Suprapubic skin (tissue), 4 donors: Measurements from ENCODE around the gene SLC1A5. TPM values are rescaled to one million over a fixed set of nuclear protein-coding genes. Genes with fewer than 3 reads are reported as not detected.

Experiments used
- DNase-seq, 2 donors: peaks; one replicate each; pipeline ENCODE4 v3.0.0-alpha.2; 2019; ENCODE audit warnings: low spot score in 2 of 2
- H3K27ac ChIP-seq: fragments of 200-600 bp; sonication (generic); one replicate; pipeline ENCODE4 v1.5.1; 2019
- H3K27me3 ChIP-seq: fragments of 200-600 bp; sonication (generic); one replicate; pipeline ENCODE4 v1.5.1; 2019
- H3K36me3 ChIP-seq: fragments of 200-600 bp; sonication (generic); one replicate; pipeline ENCODE4 v1.5.1; 2019
- H3K4me1 ChIP-seq: fragments of 200-600 bp; sonication (generic); one replicate; pipeline ENCODE4 v1.5.1; 2019
- H3K4me3 ChIP-seq: fragments of 200-600 bp; sonication (generic); one replicate; pipeline ENCODE4 v1.5.1; 2019; ENCODE audit warnings: mild to moderate bottlenecking
- H3K9me3 ChIP-seq: fragments of 200-600 bp; sonication (generic); one replicate; pipeline ENCODE4 v1.5.1; 2019
- EP300 ChIP-seq: sonication (generic); formaldehyde crosslinking; IDR thresholded peaks from one replicate; pipeline ENCODE4 v1.6.1; 2017; ENCODE audit warnings: antibody characterized with exemption
- POLR2A ChIP-seq, 2 donors: fragments of 450-650 bp; IDR thresholded peaks; one replicate each; pipeline ENCODE4 v1.6.1; 2017; ENCODE audit warnings: antibody characterized with exemption in 2 of 2, mild to moderate bottlenecking in 2 of 2, moderate library complexity in 2 of 2
- POLR2AphosphoS5 ChIP-seq, 3 donors: sonication (generic); formaldehyde crosslinking; IDR thresholded peaks; one replicate each; pipeline ENCODE4 v1.6.1; 2017; ENCODE audit warnings: antibody characterized with exemption in 3 of 3
- WGBS: methylation state at CpG from one replicate; pipeline ENCODE4 v1.1.5; 2018; 5-methylcytosine and 5-hydroxymethylcytosine counted together
- total RNA-seq, 4 donors: library from RNA; depleted of rRNA; stranded (reverse); fragments of >200 nt; gene quantifications; one replicate each; pipeline ENCODE4 v1.1.0, GENCODE V29; 2016
- TF ChIP-seq, protein P1 (sequence below), 2 donors: fragments of 200-600 bp in 1 of 2; fragments of 450-650 bp in 1 of 2; sonication (generic) in 1 of 2; IDR thresholded peaks; one replicate each; pipeline ENCODE4 v1.5.1; 2016 to 2019; ENCODE audit warnings: antibody characterized with exemption in 2 of 2, mild to moderate bottlenecking in 1 of 2, moderate library complexity in 1 of 2

SLC1A5 gene
- total RNA-seq, 4 donors from 2014 or later = 79.4 to 191 (median 131) TPM

DNA sequence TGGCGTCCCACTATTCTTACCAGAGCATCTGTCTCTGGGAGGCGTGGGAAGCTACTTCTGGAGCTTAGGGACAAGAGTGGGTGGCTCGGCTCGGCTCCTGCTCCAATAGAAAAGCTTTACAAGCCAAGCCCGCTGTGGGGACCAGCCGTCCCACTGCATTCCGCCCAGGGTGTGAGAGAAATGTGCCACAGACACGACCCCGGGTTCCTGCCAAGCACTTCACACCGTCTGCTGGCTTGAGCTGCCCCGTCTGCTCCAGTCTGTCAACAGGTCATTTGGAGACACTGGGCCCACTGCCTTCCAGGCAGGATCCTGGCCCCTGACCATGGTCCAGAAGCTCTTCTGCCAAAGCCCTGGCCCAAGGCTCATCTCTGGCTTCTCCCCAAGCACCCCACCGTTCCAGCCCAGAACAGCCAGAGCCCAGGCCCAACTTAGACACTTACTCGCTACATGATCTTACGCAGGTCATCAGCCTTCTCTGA lies 49.1 kb downstream of the SLC1A5 start:
- H3K4me3 ChIP-seq = no peak overlapping the region
- no peaks in the 10 kb centered on the region for H3K9me3 ChIP-seq
- H3K27me3 ChIP-seq = no peaks in the 10 kb centered on the region
- TF ChIP-seq EP300 (no peak), POLR2AphosphoS5 (IDR thresholded peaks at IDR 0.05) (no peak), POLR2A (IDR thresholded peaks at IDR 0.05) (no peak)
- TF ChIP-seq, protein P1, sequence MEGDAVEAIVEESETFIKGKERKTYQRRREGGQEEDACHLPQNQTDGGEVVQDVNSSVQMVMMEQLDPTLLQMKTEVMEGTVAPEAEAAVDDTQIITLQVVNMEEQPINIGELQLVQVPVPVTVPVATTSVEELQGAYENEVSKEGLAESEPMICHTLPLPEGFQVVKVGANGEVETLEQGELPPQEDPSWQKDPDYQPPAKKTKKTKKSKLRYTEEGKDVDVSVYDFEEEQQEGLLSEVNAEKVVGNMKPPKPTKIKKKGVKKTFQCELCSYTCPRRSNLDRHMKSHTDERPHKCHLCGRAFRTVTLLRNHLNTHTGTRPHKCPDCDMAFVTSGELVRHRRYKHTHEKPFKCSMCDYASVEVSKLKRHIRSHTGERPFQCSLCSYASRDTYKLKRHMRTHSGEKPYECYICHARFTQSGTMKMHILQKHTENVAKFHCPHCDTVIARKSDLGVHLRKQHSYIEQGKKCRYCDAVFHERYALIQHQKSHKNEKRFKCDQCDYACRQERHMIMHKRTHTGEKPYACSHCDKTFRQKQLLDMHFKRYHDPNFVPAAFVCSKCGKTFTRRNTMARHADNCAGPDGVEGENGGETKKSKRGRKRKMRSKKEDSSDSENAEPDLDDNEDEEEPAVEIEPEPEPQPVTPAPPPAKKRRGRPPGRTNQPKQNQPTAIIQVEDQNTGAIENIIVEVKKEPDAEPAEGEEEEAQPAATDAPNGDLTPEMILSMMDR (IDR thresholded peaks at IDR 0.05) = no peak
- H3K36me3 ChIP-seq = peaks cover 41% of the 10 kb centered on the region
- WGBS = 69% methylated on average over 12 of the region's 14 CpGs
- DNase-seq = no peak
- peaks cover 45% of the 10 kb centered on the region for H3K4me1 ChIP-seq
- H3K27ac ChIP-seq = no peak overlapping the region

DNA sequence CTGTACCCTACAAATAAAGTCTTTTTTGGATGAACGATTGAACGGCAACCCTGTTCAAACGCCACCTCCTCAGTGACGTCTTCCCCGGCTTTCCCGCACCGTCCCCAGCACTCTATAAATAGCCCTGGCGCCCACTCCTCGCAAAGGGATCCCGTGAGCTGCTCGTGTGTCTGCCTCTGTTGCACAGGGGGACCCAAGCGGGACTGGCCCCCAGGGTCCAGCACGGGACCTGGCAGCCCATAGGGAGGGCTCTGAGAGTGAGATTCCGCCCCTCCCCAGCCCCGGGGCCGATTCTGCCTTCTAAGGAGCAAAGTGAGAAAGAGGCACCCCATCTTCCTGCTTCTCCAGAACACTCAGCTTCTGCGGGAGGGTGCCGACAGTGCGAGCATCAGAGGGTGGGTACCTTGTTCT lies 50.6 kb downstream of the SLC1A5 start:
- H3K36me3 ChIP-seq = peaks cover 54% of the 10 kb centered on the region
- no peaks in the 10 kb centered on the region for H3K27me3 ChIP-seq
- H3K27ac ChIP-seq = no peak overlapping the region
- 84% methylated on average over 15 of the region's 19 CpGs for WGBS
- H3K4me3 ChIP-seq = no peak overlapping the region
- H3K9me3 ChIP-seq = no peaks in the 10 kb centered on the region
- TF ChIP-seq POLR2AphosphoS5 (IDR thresholded peaks at IDR 0.05) (no peak), EP300 (no peak), POLR2A (IDR thresholded peaks at IDR 0.05) (no peak)
- TF ChIP-seq, protein P1 (IDR thresholded peaks at IDR 0.05) = no peak
- H3K4me1 ChIP-seq = peaks cover 32% of the 10 kb centered on the region
- no peak for DNase-seq

DNA sequence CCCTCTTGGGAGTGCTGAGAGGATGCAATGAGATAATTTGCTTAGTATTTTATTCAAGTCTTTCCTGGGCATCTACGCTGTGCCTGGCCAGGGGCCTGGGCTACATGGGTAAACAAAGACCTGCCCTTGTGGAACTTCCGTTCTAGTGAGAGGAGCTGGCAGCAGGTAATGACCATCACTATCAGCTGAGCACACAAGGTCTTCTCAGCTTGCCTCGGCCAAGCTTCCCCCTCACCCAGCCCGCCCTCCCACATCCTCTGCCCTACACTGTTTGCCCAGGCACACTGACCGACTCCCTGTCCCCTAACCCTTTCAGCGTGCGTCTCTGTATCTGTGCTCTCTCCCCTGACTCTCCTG lies 51.1 kb downstream of the SLC1A5 start:
- Histone ChIP-seq H3K4me1 (peaks cover 33% of the 10 kb centered on the region), H3K4me3 (no peak overlapping the region), H3K27me3 (no peaks in the 10 kb centered on the region), H3K9me3 (no peaks in the 10 kb centered on the region), H3K27ac (no peak overlapping the region), H3K36me3 (peaks cover 59% of the 10 kb centered on the region)
- DNase-seq = no peak
- 77% methylated on average over 7 of the region's 7 CpGs for whole genome bisulfite sequencing
- TF ChIP-seq, protein P1 (IDR thresholded peaks at IDR 0.05) = no peak
- TF ChIP-seq POLR2AphosphoS5 (IDR thresholded peaks at IDR 0.05) = no peak
- TF ChIP-seq POLR2A (IDR thresholded peaks at IDR 0.05) = no peak
- TF ChIP-seq EP300 = no peak

DNA sequence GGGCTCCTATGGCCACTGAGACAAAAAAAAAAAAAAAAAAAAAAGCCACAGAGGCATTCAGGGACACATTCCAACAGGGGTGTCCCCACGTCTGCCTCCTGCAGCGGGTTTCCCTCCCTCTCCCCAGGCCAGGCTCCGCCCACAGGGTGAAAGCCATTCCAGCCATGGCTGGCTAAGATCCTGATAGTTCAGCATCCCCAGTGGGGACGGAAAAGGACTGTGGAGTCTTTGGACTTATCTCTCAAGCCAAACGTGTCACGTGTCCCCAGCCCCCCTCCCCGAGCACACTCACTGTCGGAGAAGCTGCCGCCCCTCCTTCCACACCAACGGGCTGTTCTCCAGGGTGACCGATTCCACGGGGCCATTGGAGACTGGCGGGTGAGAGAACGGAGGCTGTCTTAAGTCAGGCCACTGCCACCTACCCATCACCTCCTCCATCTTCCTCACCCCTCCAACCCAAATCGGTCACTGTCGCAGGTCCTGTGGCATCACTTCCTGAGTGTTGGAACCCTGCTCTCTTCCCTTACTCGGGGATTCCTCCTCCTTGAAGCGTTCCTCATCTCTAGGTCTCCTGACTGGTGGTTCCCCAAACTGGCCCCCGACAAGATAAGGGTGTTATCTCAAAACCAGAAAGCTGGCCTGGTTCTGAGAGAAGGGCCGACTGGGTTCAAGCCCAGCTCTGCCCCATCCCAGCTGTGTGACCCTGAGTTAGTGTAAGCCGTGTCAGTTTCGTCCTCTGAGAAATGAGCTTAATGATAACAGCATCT lies 51.7 kb downstream of the SLC1A5 start:
- Histone ChIP-seq H3K4me3 (no peak overlapping the region), H3K4me1 (peaks cover 34% of the 10 kb centered on the region), H3K36me3 (peaks cover 64% of the 10 kb centered on the region), H3K9me3 (no peaks in the 10 kb centered on the region), H3K27me3 (no peaks in the 10 kb centered on the region), H3K27ac (no peak overlapping the region)
- 71% methylated on average over 22 of the region's 22 CpGs for WGBS
- DNase-seq = no peak
- TF ChIP-seq POLR2AphosphoS5 (IDR thresholded peaks at IDR 0.05) = no peak
- TF ChIP-seq, protein P1 (IDR thresholded peaks at IDR 0.05) = no peak
- no peak for TF ChIP-seq EP300
- no peak for TF ChIP-seq POLR2A (IDR thresholded peaks at IDR 0.05)

DNA sequence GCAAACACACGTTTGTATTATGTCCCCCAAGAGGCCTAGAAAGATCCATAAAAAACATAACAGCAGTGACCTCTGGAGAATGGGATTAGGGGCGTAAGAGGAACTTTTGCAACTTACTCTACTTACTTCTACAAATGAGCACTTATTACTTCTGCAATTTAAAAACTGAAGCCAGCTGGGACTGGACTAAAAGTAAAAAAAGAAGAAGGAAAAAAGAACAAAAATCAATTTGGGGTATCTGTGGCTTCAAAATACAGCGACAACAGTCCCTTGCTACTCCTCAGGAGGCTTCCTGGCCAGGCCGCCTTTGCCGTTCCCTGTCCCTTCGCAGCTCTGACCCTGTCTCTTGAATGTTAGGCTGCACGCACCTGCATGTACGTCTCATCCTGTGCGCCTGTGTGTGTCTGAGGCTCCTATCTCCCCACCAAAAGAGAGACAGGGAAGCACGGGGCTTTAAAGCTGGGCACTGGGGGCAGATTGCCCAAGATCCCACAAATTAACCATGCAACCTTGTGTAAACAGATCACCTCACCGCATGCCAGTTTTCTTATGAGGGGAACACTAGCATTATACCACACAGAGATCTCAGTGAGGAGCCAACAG lies 54.6 kb downstream of the SLC1A5 start:
- WGBS = 86% methylated on average over 11 of the region's 11 CpGs
- peaks cover 27% of the 10 kb centered on the region for H3K4me1 ChIP-seq
- H3K4me3 ChIP-seq = no peak overlapping the region
- TF ChIP-seq POLR2AphosphoS5 (IDR thresholded peaks at IDR 0.05) (no peak), EP300 (no peak), POLR2A (IDR thresholded peaks at IDR 0.05) (no peak)
- TF ChIP-seq, protein P1 (IDR thresholded peaks at IDR 0.05) = no peak
- no peak for DNase-seq
- peaks cover 94% of the 10 kb centered on the region for H3K36me3 ChIP-seq
- H3K9me3 ChIP-seq = no peaks in the 10 kb centered on the region
- no peaks in the 10 kb centered on the region for H3K27me3 ChIP-seq
- no peak overlapping the region for H3K27ac ChIP-seq
